HL-60 (cell line): ENCODE data around the gene UNC13D.

Experiments used
- DNase-seq, 2 experiments: peaks; one replicate each; pipeline ENCODE4 v3.0.0-alpha.2; 2010 to 2020; ENCODE audit warnings: low read depth in 1 of 2, low spot score in 1 of 2
- H3K27ac ChIP-seq: fragments of 250-450 bp; sonication (Bioruptor Pico); replicated peaks from 2 replicates; pipeline ENCODE4 v1.5.1; 2020; ENCODE audit warnings: mild to moderate bottlenecking, moderate library complexity
- H3K27me3 ChIP-seq: fragments of 250-450 bp; sonication (Bioruptor Pico); 2 replicates; pipeline ENCODE4 v1.5.1; 2021; ENCODE audit warnings: mild to moderate bottlenecking, moderate library complexity; ENCODE audit not compliant: insufficient read depth, poor library complexity, severe bottlenecking
- H3K4me3 ChIP-seq: replicated peaks from 2 replicates; pipeline ENCODE4 v1.5.1; 2011; ENCODE audit warnings: mild to moderate bottlenecking, control low read depth, low read length; ENCODE audit not compliant: insufficient read depth
- CTCF ChIP-seq: IDR thresholded peaks from one replicate; pipeline ENCODE4 v1.5.1; 2011; ENCODE audit warnings: low read length, control low read depth, inconsistent platforms; ENCODE audit not compliant: insufficient read depth
- GABPA ChIP-seq: IDR thresholded peaks from 2 replicates; pipeline ENCODE4 v1.6.1; 2012; ENCODE audit warnings: low read depth
- POLR2AphosphoS5 ChIP-seq: IDR thresholded peaks from 2 replicates; pipeline ENCODE4 v1.6.1; 2012; ENCODE audit warnings: low read depth
- REST ChIP-seq: IDR thresholded peaks from 2 replicates; pipeline ENCODE4 v1.6.1; 2012; ENCODE audit warnings: low read depth; ENCODE audit not compliant: insufficient replicate concordance
- SPI1 ChIP-seq: IDR thresholded peaks from 2 replicates; pipeline ENCODE4 v1.6.1; 2012; ENCODE audit warnings: low read depth, mild to moderate bottlenecking, borderline replicate concordance

Gene UNC13D

GRCh38 chr17:75891605-75892555, 47.7 kb upstream of the UNC13D start:
- TF ChIP-seq SPI1 (no peak), GABPA (no peak), POLR2AphosphoS5 (no peak), REST (no peak)
- Histone ChIP-seq H3K27me3 (no peaks in the 10 kb centered on the region), H3K4me3 (no peak overlapping the region), H3K27ac (no peak overlapping the region)
- no peak for DNase-seq

GRCh38 chr17:75891022-75891604, 46.9 kb upstream of the UNC13D start:
- no peaks in the 10 kb centered on the region for H3K27me3 ChIP-seq
- no peak for TF ChIP-seq CTCF
- no peak for TF ChIP-seq REST
- no peak for TF ChIP-seq GABPA
- no peak; the same call in 1 of the 2 replicates for TF ChIP-seq POLR2AphosphoS5
- TF ChIP-seq SPI1, result no peak
- H3K4me3 ChIP-seq, result no peak overlapping the region
- no peak overlapping the region for H3K27ac ChIP-seq
- DNase-seq, result no peak

GRCh38 chr17:75889454-75889853, 45.2 kb upstream of the UNC13D start:
- TF ChIP-seq POLR2AphosphoS5 (no peak; the same call in 1 of the 2 replicates), REST (no peak), GABPA (no peak), SPI1 (no peak), CTCF (no peak)
- Histone ChIP-seq H3K27me3 (no peaks in the 10 kb centered on the region), H3K27ac (no peak overlapping the region), H3K4me3 (no peak overlapping the region)
- no peak for DNase-seq
